ENCODE measurements around the gene SPATA31E1. TPM values are rescaled to one million over a fixed set of nuclear protein-coding genes. Genes with fewer than 3 reads are reported as not detected.

The SPATA31E1 gene
- not detected for total RNA-seq

GRCh38 chr9:87882627-87883026 is at the start of gene SPATA31E1:
Gene SPATA31E1, plus strand, starts transcription at chr9:87882877. Its CDS starts 15 bp downstream, at chr9:87882892.
- intact Hi-C loops (cut with DNase I; ENCODE audit: low total_unique reads): no loop called here
- H3K4me3 ChIP-seq (ENCODE audit: low read depth, poor library complexity, severe bottlenecking): no peak within 1 kb of the TSS
- DNase-seq (ENCODE audit: low spot score in 2 of 2): no peak
- TF ChIP-seq POLR2A (IDR thresholded peaks at IDR 0.05): no peak
- TF ChIP-seq, protein P1, sequence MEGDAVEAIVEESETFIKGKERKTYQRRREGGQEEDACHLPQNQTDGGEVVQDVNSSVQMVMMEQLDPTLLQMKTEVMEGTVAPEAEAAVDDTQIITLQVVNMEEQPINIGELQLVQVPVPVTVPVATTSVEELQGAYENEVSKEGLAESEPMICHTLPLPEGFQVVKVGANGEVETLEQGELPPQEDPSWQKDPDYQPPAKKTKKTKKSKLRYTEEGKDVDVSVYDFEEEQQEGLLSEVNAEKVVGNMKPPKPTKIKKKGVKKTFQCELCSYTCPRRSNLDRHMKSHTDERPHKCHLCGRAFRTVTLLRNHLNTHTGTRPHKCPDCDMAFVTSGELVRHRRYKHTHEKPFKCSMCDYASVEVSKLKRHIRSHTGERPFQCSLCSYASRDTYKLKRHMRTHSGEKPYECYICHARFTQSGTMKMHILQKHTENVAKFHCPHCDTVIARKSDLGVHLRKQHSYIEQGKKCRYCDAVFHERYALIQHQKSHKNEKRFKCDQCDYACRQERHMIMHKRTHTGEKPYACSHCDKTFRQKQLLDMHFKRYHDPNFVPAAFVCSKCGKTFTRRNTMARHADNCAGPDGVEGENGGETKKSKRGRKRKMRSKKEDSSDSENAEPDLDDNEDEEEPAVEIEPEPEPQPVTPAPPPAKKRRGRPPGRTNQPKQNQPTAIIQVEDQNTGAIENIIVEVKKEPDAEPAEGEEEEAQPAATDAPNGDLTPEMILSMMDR (IDR thresholded peaks at IDR 0.05): no peak
- 66 to 68% methylated on average over 3 to 5 of the region's 5 CpGs for WGBS, 2 donors

- H3K4me3 ChIP-seq (ENCODE audit: low read depth, poor library complexity, severe bottlenecking): no peak overlapping the region
- DNase-seq (ENCODE audit: low spot score in 2 of 2): no peak
- TF ChIP-seq, protein P1 (IDR thresholded peaks at IDR 0.05): no peak
- no peak for TF ChIP-seq POLR2A (IDR thresholded peaks at IDR 0.05)
- 71 to 72% methylated on average over 14 of the region's 14 CpGs for WGBS, 2 donors
- intact Hi-C loops (cut with DNase I; ENCODE audit: low total_unique reads): no loop called here
Measured at GRCh38 chr9:87834357-87834756, 48.3 kb upstream of the SPATA31E1 start.

- no peak for DNase-seq (ENCODE audit: low spot score in 2 of 2)
- TF ChIP-seq, protein P1 (IDR thresholded peaks at IDR 0.05): no peak
- no peak for TF ChIP-seq POLR2A (IDR thresholded peaks at IDR 0.05)
- no peak overlapping the region for H3K4me3 ChIP-seq (ENCODE audit: low read depth, poor library complexity, severe bottlenecking)
- intact Hi-C loops (cut with DNase I; ENCODE audit: low total_unique reads): no loop called here
- 92 to 94% methylated on average over 5 of the region's 5 CpGs for WGBS, 2 donors
Measured at GRCh38 chr9:87836536-87836935, 46.1 kb upstream of the SPATA31E1 start.

- no peak for TF ChIP-seq POLR2A (IDR thresholded peaks at IDR 0.05)
- TF ChIP-seq, protein P1 (IDR thresholded peaks at IDR 0.05): no peak
- H3K4me3 ChIP-seq (ENCODE audit: low read depth, poor library complexity, severe bottlenecking): no peak overlapping the region
- WGBS, 2 donors: 49 to 55% methylated on average over 7 of the region's 7 CpGs
- no peak for DNase-seq (ENCODE audit: low spot score in 2 of 2)
- intact Hi-C loops (cut with DNase I; ENCODE audit: low total_unique reads): no loop called here
Measured at GRCh38 chr9:87836951-87837705, 45.5 kb upstream of the SPATA31E1 start.

GRCh38 chr9:87840134-87840533 is 42.5 kb upstream of the SPATA31E1 start:
- DNase-seq (ENCODE audit: low spot score in 2 of 2): no peak
- no peak overlapping the region for H3K4me3 ChIP-seq (ENCODE audit: low read depth, poor library complexity, severe bottlenecking)
- TF ChIP-seq, protein P1 (IDR thresholded peaks at IDR 0.05): no peak
- no peak for TF ChIP-seq POLR2A (IDR thresholded peaks at IDR 0.05)
- 77 to 81% methylated on average over 1 of the region's 1 CpG for WGBS, 2 donors
- intact Hi-C loops (cut with DNase I; ENCODE audit: low total_unique reads): no loop called here

Data from lower leg skin (tissue), 4 donors.